A549 (cell line): ENCODE measurements around the gene TSGA10IP. TPM values are rescaled to one million over a fixed set of nuclear protein-coding genes. Genes with fewer than 3 reads are reported as not detected.
A peak's percentile ranks its signal among the peaks of the same experiment; 100 is the strongest.

Experiments used
- ATAC-seq, 2 experiments: fragments of 200-7000 bp in 1 of 2; fragments of >200 bp in 1 of 2; cut with Nextera tagmentation in 1 of 2; cut with Tn5 transposase in 1 of 2; 3 replicates each; pipeline versions ENCODE4 v1.8.0 to v1.9.1; 2018 to 2020; ENCODE audit warnings: mild to moderate bottlenecking in 1 of 2, moderate library complexity in 1 of 2
- CTCF ChIA-PET: fragments of 300-600 bp; sonication (Branson Sonifier 250); formaldehyde crosslinking; extraction: SDS; loops from one replicate; lab custom pipeline; 2021; ENCODE audit warnings: antibody characterized with exemption, inconsistent platforms; lab: Yijun Ruan, JAX
- POLR2A ChIA-PET: fragments of 350-600 bp; formaldehyde crosslinking; extraction: SDS; loops from one replicate; lab custom pipeline; 2021; ENCODE audit warnings: antibody characterized with exemption, inconsistent platforms; lab: Yijun Ruan, JAX
- DNase-seq, 2 experiments: peaks; one replicate each; pipeline versions ENCODE4 v3.0.0 to v3.0.0-alpha.2; 2011 to 2016; ENCODE audit warnings: low read depth in 1 of 2, low spot score in 1 of 2
- FAIRE-seq: peaks from 2 replicates; lab custom pipeline; 2011; peaks lifted over from hg19 to GRCh38; lab: Jason Lieb, UNC
- H3K27ac ChIP-seq, 2 experiments: fragments of >200 bp; sonication (Bioruptor Twin); formaldehyde crosslinking; 3 replicates each; pipeline ENCODE4 v1.5.1; 2016 to 2017
- H3K4me1 ChIP-seq: fragments of >200 bp; sonication (Bioruptor Twin); formaldehyde crosslinking; 3 replicates; pipeline ENCODE4 v1.6.1; 2016
- H3K4me2 ChIP-seq: fragments of >200 bp; sonication (Bioruptor Twin); formaldehyde crosslinking; 3 replicates; pipeline ENCODE4 v1.6.1; 2016
- H3K4me3 ChIP-seq: fragments of >200 bp; sonication (Bioruptor Twin); formaldehyde crosslinking; 3 replicates; pipeline ENCODE4 v1.5.1; 2016
- H3K9me3 ChIP-seq: fragments of >200 bp; sonication (Bioruptor Twin); formaldehyde crosslinking; 3 replicates; pipeline ENCODE4 v1.6.1; 2016
- CHD2 ChIP-seq: fragments of 150-350 bp; IDR thresholded peaks from 2 replicates; pipeline ENCODE4 v1.6.1; 2014; ENCODE audit warnings: low read length; ENCODE audit not compliant: partially characterized antibody
- CHD4 ChIP-seq: fragments of 200-600 bp; sonication (generic); IDR thresholded peaks from 2 replicates; pipeline ENCODE4 v1.6.1; 2016; ENCODE audit warnings: antibody characterized with exemption, mild to moderate bottlenecking, borderline replicate concordance
- EHMT2 ChIP-seq: fragments of 200-600 bp; sonication (generic); IDR thresholded peaks from 2 replicates; pipeline ENCODE4 v1.6.1; 2016; ENCODE audit warnings: antibody characterized with exemption, low read depth, mild to moderate bottlenecking, moderate library complexity
- FOSB ChIP-seq: fragments of 250-450 bp; sonication (Bioruptor Pico); IDR thresholded peaks from 2 replicates; pipeline ENCODE4 v1.5.0; 2020; ENCODE audit warnings: mild to moderate bottlenecking, moderate library complexity
- FOXS1 ChIP-seq: fragments of 250-450 bp; sonication (Bioruptor Pico); IDR thresholded peaks from 2 replicates; pipeline ENCODE4 v1.5.0; 2020; ENCODE audit warnings: mild to moderate bottlenecking, moderate library complexity
- HDAC2 ChIP-seq: fragments of 200-600 bp; sonication (generic); IDR thresholded peaks from 2 replicates; pipeline ENCODE4 v1.6.1; 2016
- HOXA7 ChIP-seq: fragments of 250-450 bp; sonication (Bioruptor Pico); IDR thresholded peaks from 2 replicates; pipeline ENCODE4 v1.5.0; 2020; ENCODE audit warnings: mild to moderate bottlenecking, moderate library complexity
- HOXB5 ChIP-seq: fragments of 250-450 bp; sonication (Bioruptor Pico); IDR thresholded peaks from 2 replicates; pipeline ENCODE4 v1.5.0; 2020; ENCODE audit warnings: mild to moderate bottlenecking, moderate library complexity
- JUN ChIP-seq, 2 experiments: fragments of >200 bp; sonication (Bioruptor Twin); formaldehyde crosslinking; IDR thresholded peaks; 2 replicates in 1 of 2; 3 replicates in 1 of 2; pipeline ENCODE4 v1.6.1; 2016 to 2017
- KDM1A ChIP-seq: fragments of 200-600 bp; sonication (generic); IDR thresholded peaks from 2 replicates; pipeline ENCODE4 v1.6.1; 2016; ENCODE audit warnings: low read depth, mild to moderate bottlenecking
- KDM5A ChIP-seq: fragments of 200-600 bp; sonication (generic); IDR thresholded peaks from 2 replicates; pipeline ENCODE4 v1.6.1; 2016; ENCODE audit warnings: antibody characterized with exemption, mild to moderate bottlenecking
- NPAS2 ChIP-seq: fragments of 250-450 bp; sonication (Bioruptor Pico); IDR thresholded peaks from 2 replicates; pipeline ENCODE4 v1.8.0; 2022; ENCODE audit warnings: mild to moderate bottlenecking, moderate library complexity, borderline replicate concordance
- PHF8 ChIP-seq: fragments of 200-600 bp; sonication (generic); IDR thresholded peaks from 2 replicates; pipeline ENCODE4 v1.6.1; 2016; ENCODE audit warnings: low read depth, mild to moderate bottlenecking, antibody characterized with exemption, moderate library complexity, borderline replicate concordance
- POLR2A ChIP-seq: IDR thresholded peaks from 2 replicates; pipeline ENCODE4 v1.6.1; 2012; ENCODE audit warnings: mild to moderate bottlenecking, low read length
- RARB ChIP-seq: fragments of 250-450 bp; sonication (Bioruptor Pico); IDR thresholded peaks from 2 replicates; pipeline ENCODE4 v1.8.0; 2021; ENCODE audit warnings: mild to moderate bottlenecking, moderate library complexity
- RNF2 ChIP-seq: fragments of 200-600 bp; sonication (generic); IDR thresholded peaks from 2 replicates; pipeline ENCODE4 v1.6.1; 2016; ENCODE audit warnings: low read depth, mild to moderate bottlenecking, antibody characterized with exemption, moderate library complexity, borderline replicate concordance
- SMC3 ChIP-seq: fragments of >200 bp; sonication (Bioruptor Twin); formaldehyde crosslinking; IDR thresholded peaks from 3 replicates; pipeline ENCODE4 v1.6.1; 2018; ENCODE audit warnings: inconsistent platforms
- TFCP2L1 ChIP-seq: fragments of 250-450 bp; sonication (Bioruptor Pico); IDR thresholded peaks from 2 replicates; pipeline ENCODE4 v1.5.0; 2021; ENCODE audit warnings: mild to moderate bottlenecking
- ZNF302 ChIP-seq: fragments of 250-450 bp; sonication (Bioruptor Pico); IDR thresholded peaks from 2 replicates; pipeline ENCODE4 v1.9.0; 2021; ENCODE audit warnings: inconsistent platforms, mild to moderate bottlenecking, moderate library complexity
- ZSCAN20 ChIP-seq: fragments of 250-450 bp; sonication (Bioruptor Pico); IDR thresholded peaks from 2 replicates; pipeline ENCODE4 v1.8.0; 2022; ENCODE audit warnings: mild to moderate bottlenecking, moderate library complexity
- WGBS: methylation state at CpG from one replicate; pipeline ENCODE4 v1.1.6; 2017; ENCODE audit errors: missing lambda C conversion rate; 5-methylcytosine and 5-hydroxymethylcytosine counted together
- polyA plus RNA-seq, 4 experiments: library from polyadenylated mRNA; depleted of rRNA in 3 of 4; stranded (reverse); fragments of >200 nt; fragmentation: RNase III in 1 of 4; extraction: RNeasy Plus Mini Kit Qiagen cat#74134 plus additional on column Dnase treatment in 1 of 4; gene quantifications; 2 replicates in 3 of 4; 3 replicates in 1 of 4; pipeline ENCODE4 v1.2.3, GENCODE V29; 2011 to 2017
- TF ChIP-seq, protein P1 (sequence below): IDR thresholded peaks from 2 replicates; pipeline ENCODE4 v1.6.1; 2012
- TF ChIP-seq, protein P2 (sequence below): fragments of 450-650 bp; IDR thresholded peaks from 2 replicates; pipeline ENCODE4 v1.6.1; 2014; ENCODE audit warnings: antibody characterized with exemption
- TF ChIP-seq, protein P3 (sequence below): fragments of 250-450 bp; sonication (Bioruptor Pico); IDR thresholded peaks from 2 replicates; pipeline ENCODE4 v1.5.0; 2020; ENCODE audit warnings: low read depth, mild to moderate bottlenecking, moderate library complexity

Gene TSGA10IP
- polyA plus RNA-seq, 2 of the 4 experiments (the other 2 are of a cell fraction): not detected

DNA sequence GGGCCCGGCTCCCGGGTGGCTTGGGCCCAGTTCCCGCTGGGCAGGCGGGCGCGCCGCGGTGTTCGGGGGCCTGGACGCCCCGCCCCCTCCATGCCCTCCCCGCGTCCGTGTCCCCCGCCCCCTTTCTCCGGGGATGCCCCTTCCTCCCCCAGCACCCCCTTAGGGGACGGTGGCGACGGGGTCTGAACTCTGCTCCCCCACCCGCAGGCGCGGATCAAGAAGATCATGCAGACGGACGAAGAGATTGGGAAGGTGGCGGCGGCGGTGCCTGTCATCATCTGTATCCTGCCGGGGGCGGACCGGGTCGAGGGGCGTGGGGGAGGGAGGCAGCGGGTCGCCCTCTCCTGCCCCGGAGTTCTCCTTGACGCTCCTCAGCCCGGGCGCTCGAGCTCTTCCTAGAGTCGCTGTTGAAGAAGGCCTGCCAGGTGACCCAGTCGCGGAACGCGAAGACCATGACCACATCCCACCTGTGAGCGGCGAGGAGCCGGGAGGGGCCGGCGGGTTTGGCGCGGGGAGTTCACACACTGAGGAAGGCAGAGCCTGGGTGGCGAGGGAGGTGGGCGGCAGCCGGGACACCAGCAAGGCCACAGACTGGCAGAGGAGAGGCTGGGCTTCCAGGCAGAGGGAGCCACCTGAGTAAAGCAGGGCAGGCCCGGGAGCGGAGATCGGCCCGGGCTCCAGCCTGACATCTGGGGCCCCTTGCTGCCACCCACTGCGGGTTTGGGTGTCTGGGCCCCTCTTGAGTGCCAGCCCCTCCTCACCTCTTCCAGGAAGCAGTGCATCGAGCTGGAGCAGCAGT lies 25.5 kb upstream of the TSGA10IP start:
- POLR2A ChIA-PET: interaction anchor here (0.6 kb wide), 1 partner anchor 31 kb away, joined by 3 read pairs; the partner anchor contains the start of gene FIBP
- peak in 1 of 2 experiments; percentile 46 for DNase-seq
- TF ChIP-seq PHF8 (peak; percentile 40; the same call in 1 of the 2 replicates), EHMT2 (no peak)
- TF ChIP-seq, all 56 proteins: peak for 1
- peak overlapping the region; percentile 64 for H3K4me3 ChIP-seq
- FAIRE-seq (no peak), ATAC-seq (peak; percentile 14 to 31; a peak in 5 of 6 replicates)
- WGBS: 1% methylated on average over 16 of the region's 60 CpGs
- no peaks in the 10 kb centered on the region for H3K9me3 ChIP-seq
- H3K4me2 ChIP-seq: peak overlapping the region; percentile 91
- peaks cover 45% of the 10 kb centered on the region for H3K4me1 ChIP-seq
- CTCF ChIA-PET: interaction anchor here (2.5 to 31.6 kb wide), 2 partner anchors 26 to 69 kb away, joined by 8 to 618 read pairs; partner anchors contain the start of genes CCDC85B, FIBP and FOSL1
- peak overlapping the region; percentile 91 to 100 for H3K27ac ChIP-seq

DNA sequence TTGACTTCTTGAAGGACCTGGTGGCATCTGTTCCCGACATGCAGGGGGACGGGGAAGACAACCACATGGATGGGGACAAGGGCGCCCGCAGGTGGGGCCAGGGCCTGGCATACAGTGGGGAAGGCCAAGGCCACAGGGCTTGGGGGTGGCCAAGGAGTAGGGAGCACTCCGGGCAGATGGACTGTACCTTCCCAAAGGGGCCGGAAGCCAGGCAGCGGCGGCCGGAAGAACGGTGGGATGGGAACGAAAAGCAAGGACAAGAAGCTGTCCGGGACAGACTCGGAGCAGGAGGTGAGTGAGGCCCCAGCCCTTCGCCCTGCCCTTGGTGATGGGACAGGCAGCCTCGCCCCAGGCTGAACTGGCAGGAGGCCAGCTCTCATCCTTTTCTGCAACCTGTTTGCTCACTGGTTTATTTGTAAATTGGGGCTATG lies 24.9 kb upstream of the TSGA10IP start:
- Histone ChIP-seq H3K4me2 (peak overlapping the region; percentile 91), H3K27ac (peak overlapping the region; percentile 91 to 100; a peak in 5 of 6 replicates), H3K9me3 (no peaks in the 10 kb centered on the region), H3K4me1 (peaks cover 39% of the 10 kb centered on the region), H3K4me3 (peak overlapping the region; percentile 64)
- TF ChIP-seq KDM5A (no peak), ZNF302 (CRISPR knock-in tag) (no peak), FOXS1 (CRISPR knock-in tag) (no peak), HOXA7 (no peak), POLR2A (no peak), CHD2 (no peak)
- TF ChIP-seq, protein P1, sequence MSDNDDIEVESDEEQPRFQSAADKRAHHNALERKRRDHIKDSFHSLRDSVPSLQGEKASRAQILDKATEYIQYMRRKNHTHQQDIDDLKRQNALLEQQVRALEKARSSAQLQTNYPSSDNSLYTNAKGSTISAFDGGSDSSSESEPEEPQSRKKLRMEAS: no peak
- TF ChIP-seq, protein P2, sequence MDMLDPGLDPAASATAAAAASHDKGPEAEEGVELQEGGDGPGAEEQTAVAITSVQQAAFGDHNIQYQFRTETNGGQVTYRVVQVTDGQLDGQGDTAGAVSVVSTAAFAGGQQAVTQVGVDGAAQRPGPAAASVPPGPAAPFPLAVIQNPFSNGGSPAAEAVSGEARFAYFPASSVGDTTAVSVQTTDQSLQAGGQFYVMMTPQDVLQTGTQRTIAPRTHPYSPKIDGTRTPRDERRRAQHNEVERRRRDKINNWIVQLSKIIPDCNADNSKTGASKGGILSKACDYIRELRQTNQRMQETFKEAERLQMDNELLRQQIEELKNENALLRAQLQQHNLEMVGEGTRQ: no peak
- DNase-seq (no peak), ATAC-seq (no peak), FAIRE-seq (no peak)
- ChIA-PET POLR2A (interaction anchor here (0.6 kb wide), 1 partner anchor 32 kb away, joined by 3 read pairs; the partner anchor contains the start of gene FIBP), CTCF (interaction anchor here (2.5 to 31.6 kb wide), 2 partner anchors 27 to 68 kb away, joined by 8 to 618 read pairs; partner anchors contain the start of genes CCDC85B, FIBP and FOSL1)
- WGBS: 75% methylated on average over 14 of the region's 15 CpGs

DNA sequence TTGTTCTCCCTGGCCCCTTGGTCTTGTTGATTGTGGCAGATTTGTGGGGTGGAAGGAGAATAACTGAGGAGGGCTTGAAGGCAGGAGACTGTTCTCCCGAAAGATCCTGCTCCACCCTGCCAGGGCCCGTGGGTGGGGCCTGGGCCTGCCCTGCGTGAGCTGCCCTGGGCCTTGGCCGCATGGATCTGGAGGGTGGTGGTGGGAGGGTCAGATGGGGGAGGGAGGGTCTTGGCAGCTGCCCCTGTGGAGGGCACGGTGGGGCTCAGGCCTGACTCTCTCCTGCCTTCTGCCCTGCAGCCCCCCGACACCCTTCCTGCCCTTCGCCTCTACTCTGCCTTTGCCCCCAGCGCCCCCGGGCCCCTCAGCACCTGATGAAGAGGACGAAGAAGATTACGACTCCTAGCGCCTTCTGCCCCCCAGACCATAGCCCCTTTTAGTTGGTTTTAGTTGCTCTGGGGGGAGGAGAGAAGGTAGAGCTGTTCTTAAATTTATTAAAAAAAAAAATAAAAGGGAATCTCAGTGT lies 24.2 kb upstream of the TSGA10IP start:
- no peak for TF ChIP-seq NPAS2
- no peak for TF ChIP-seq ZSCAN20
- WGBS: 89% methylated on average over 10 of the region's 12 CpGs
- no peak overlapping the region; a peak in 1 of 6 replicates for H3K27ac ChIP-seq
- H3K4me2 ChIP-seq: peak overlapping the region; percentile 91; the same call in 2 of the 3 replicates
- H3K9me3 ChIP-seq: no peaks in the 10 kb centered on the region
- peaks cover 32% of the 10 kb centered on the region for H3K4me1 ChIP-seq
- no peak for ATAC-seq
- DNase-seq: no peak
- FAIRE-seq: no peak
- POLR2A ChIA-PET: no interaction called here
- no peak overlapping the region for H3K4me3 ChIP-seq
- CTCF ChIA-PET: interaction anchor here (0.7 to 31.6 kb wide), 4 partner anchors 9 to 67 kb away, joined by 3 to 618 read pairs (median 7); partner anchors contain the start of genes CCDC85B, FIBP and FOSL1

DNA sequence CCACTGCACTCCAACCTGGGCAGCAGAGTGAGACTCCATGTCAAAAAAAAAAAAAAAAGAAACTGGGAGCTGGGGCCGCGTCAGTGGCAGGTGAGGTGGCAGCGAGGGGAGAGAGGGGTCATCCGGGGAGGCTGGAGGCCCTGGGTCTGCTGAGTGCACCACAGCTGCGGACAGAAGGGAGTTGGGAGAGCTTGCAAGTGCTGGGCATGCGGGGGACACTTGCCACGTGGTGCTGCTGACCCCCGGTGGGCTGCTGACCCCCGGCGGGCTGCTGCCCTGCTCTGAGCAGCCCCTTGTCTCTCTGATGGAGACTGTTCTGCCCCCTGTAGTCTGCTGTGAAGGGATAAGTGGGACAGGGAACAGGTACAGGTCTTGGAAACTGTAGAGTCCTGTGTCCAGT lies 23.4 kb upstream of the TSGA10IP start:
- no peak for DNase-seq
- Histone ChIP-seq H3K4me2 (no peak overlapping the region), H3K9me3 (no peaks in the 10 kb centered on the region)
- POLR2A ChIA-PET: interaction anchor here (1.1 kb wide), 1 partner anchor 33 kb away, joined by 3 read pairs; no protein-coding TSS in a partner anchor
- TF ChIP-seq RNF2: no peak
- TF ChIP-seq CHD4: no peak
- TF ChIP-seq KDM1A: no peak
- TF ChIP-seq JUN (IDR thresholded peaks at IDR 0.05): no peak
- TF ChIP-seq, protein P3, sequence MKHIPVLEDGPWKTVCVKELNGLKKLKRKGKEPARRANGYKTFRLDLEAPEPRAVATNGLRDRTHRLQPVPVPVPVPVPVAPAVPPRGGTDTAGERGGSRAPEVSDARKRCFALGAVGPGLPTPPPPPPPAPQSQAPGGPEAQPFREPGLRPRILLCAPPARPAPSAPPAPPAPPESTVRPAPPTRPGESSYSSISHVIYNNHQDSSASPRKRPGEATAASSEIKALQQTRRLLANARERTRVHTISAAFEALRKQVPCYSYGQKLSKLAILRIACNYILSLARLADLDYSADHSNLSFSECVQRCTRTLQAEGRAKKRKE (CRISPR knock-in tag): no peak
- TF ChIP-seq EHMT2: no peak
- TF ChIP-seq HDAC2: no peak
- TF ChIP-seq HOXB5 (CRISPR knock-in tag): no peak
- TF ChIP-seq, protein P2: no peak
- TF ChIP-seq CHD2: no peak
- TF ChIP-seq TFCP2L1 (CRISPR knock-in tag): no peak
- TF ChIP-seq SMC3: no peak
- no peak for TF ChIP-seq RARB (CRISPR knock-in tag)
- TF ChIP-seq FOSB (CRISPR knock-in tag): no peak
- TF ChIP-seq, all 56 proteins: peak for 0
- FAIRE-seq (no peak), ATAC-seq (no peak)
- 89% methylated on average over 10 of the region's 10 CpGs for WGBS
- no peak overlapping the region for H3K4me3 ChIP-seq
- H3K27ac ChIP-seq: no peak overlapping the region
- CTCF ChIA-PET: interaction anchor here (0.7 to 31.6 kb wide), 6 partner anchors 9 to 67 kb away, joined by 3 to 618 read pairs (median 7); partner anchors contain the start of genes CCDC85B, FIBP and FOSL1
- H3K4me1 ChIP-seq: peaks cover 24% of the 10 kb centered on the region
